GM12873 (cell line): Measurements from ENCODE around the gene PBLD.

ENCODE experiments used
- CTCF ChIP-seq: IDR thresholded peaks from 2 replicates; pipeline ENCODE4 v1.5.1; 2012; ENCODE audit warnings: low read depth, mild to moderate bottlenecking, moderate library complexity, low read length, control low read depth; ENCODE audit not compliant: insufficient read depth; ENCODE audit errors: missing control alignments

Gene PBLD

GRCh38 chr10:68284062-68285001, 48.4 kb downstream of the PBLD start:
- no peak for TF ChIP-seq CTCF

DNA sequence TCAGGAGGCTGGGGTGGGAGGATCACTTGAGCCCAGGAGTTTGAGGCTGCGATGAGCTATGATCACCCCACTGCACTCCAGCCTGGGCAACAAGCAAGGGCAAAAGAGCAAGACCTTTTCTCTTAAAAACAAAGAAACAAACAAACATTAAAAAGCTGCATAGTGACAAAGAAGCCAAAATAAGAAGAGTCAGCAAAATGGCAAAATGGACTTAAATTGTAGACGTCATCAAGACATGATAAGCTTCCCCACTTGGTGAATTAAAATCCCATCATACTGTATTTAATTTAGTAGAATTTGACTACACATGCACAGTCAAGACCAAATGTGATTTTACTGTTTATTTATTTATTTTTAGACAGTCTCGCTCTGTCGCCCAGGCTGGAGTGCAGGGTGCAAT, 52.0 kb downstream of the PBLD start:
- no peak for TF ChIP-seq CTCF

DNA sequence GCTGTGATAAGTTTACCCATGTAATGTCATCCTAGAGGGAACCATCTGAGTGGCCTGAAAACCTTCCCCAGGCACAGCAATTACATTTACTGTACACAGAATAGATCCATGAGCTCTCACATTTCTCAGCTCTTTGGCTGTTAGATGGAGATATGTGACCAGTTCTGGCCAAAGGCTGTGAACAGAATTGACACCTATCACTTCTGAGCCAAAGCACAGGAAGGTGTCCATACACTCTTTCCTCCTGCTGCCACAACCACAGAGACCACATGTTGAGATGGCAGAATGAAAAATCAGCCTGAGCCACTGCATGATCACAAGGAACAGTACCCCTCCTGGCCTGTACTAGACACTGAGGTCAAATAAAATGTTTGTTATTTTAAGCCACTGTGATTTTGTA, 56.5 kb downstream of the PBLD start:
- TF ChIP-seq CTCF = no peak

GRCh38 chr10:68275600-68276126, 57.1 kb downstream of the PBLD start:
- TF ChIP-seq CTCF = no peak

GRCh38 chr10:68272833-68273232, 59.9 kb downstream of the PBLD start:
- no peak for TF ChIP-seq CTCF

DNA sequence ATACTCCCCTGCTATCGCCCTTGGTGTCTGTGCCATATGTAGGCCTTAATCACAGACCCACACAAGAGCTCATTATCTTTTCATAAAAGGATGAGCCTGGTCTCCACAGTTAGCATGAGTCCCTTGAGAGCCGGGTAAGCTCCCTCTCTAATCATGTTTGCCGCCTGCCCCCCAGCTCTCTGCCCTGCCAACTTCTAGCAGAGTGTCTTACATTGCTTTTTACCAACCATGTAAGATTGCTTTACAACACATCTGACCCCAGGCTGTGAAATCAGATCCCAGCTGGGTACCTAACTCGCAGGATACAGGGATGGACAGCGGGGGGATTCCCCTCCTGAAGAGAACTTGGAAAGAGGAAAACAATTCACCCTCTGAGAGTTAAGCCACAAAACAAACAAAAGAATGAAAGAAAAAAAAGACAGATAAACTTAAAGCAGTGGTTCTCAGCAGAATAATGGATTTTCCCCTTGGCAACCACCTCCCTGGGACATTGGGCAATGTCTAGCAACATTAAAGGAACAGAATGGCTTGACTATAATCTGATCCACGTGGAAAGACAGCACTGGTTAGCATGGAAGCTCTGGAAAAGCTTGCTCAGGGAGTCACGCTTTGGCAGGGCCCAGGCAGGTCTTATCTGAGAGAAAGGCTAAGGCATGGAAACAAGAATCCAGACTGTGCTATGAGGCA, 61.4 kb downstream of the PBLD start:
- no peak for TF ChIP-seq CTCF
